Stimulated activated naive CD4-positive, alpha-beta T cell treated with Interleukin-2 at 50 U/mL for 16 hours (primary cell): ENCODE measurements around the gene LFNG.
"Not testable (repeated sequence)": the region's sequence is repeated elsewhere in the genome, so short reads cannot be mapped to it uniquely, and the experiment has no call there.

Experiments used
- DNase-seq: peaks from one replicate; lab custom pipeline; 2025; lab: John Stamatoyannopoulos, UW

LFNG gene

GRCh38 chr7:2530071-2530987, 10.8 kb downstream of the LFNG start:
- DNase-seq, result peak; percentile 76

- DNase-seq, result not testable (repeated sequence)
These were observed 11.6 kb downstream of the LFNG start for GRCh38 chr7:2530994-2531795.

GRCh38 chr7:2531796-2532110, 12.2 kb downstream of the LFNG start:
- DNase-seq, result not testable (repeated sequence)

- not testable (repeated sequence) for DNase-seq
These were observed 12.7 kb downstream of the LFNG start for GRCh38 chr7:2532199-2532772.

GRCh38 chr7:2532816-2533215, 13.2 kb downstream of the LFNG start:
- not testable (repeated sequence) for DNase-seq

- not testable (repeated sequence) for DNase-seq
These were observed 14.0 kb downstream of the LFNG start for GRCh38 chr7:2533566-2533965.

GRCh38 chr7:2534214-2534613, 14.6 kb downstream of the LFNG start:
- DNase-seq, result not testable (repeated sequence)

GRCh38 chr7:2535872-2536627, 16.5 kb downstream of the LFNG start:
- not testable (repeated sequence) for DNase-seq

GRCh38 chr7:2537981-2538851, 18.6 kb downstream of the LFNG start:
- DNase-seq, result no peak

- no peak for DNase-seq
These were observed 19.7 kb downstream of the LFNG start for GRCh38 chr7:2539031-2539911.

- DNase-seq, result no peak
These were observed 20.6 kb downstream of the LFNG start for GRCh38 chr7:2540133-2540532.

GRCh38 chr7:2540641-2541051, 21.1 kb downstream of the LFNG start:
- no peak for DNase-seq

- DNase-seq, result no peak
These were observed 21.9 kb downstream of the LFNG start for GRCh38 chr7:2541291-2542010.

GRCh38 chr7:2542011-2542915, 22.7 kb downstream of the LFNG start:
- DNase-seq, result no peak

GRCh38 chr7:2542916-2543871, 23.6 kb downstream of the LFNG start:
- DNase-seq, result no peak

GRCh38 chr7:2544541-2545188, 25.1 kb downstream of the LFNG start:
- no peak for DNase-seq
